ENCODE results near the gene HPS4. TPM values are rescaled to one million over a fixed set of nuclear protein-coding genes. Genes with fewer than 3 reads are reported as not detected.

Gene HPS4
- total RNA-seq, 1 donor: 28.1 TPM

DNA sequence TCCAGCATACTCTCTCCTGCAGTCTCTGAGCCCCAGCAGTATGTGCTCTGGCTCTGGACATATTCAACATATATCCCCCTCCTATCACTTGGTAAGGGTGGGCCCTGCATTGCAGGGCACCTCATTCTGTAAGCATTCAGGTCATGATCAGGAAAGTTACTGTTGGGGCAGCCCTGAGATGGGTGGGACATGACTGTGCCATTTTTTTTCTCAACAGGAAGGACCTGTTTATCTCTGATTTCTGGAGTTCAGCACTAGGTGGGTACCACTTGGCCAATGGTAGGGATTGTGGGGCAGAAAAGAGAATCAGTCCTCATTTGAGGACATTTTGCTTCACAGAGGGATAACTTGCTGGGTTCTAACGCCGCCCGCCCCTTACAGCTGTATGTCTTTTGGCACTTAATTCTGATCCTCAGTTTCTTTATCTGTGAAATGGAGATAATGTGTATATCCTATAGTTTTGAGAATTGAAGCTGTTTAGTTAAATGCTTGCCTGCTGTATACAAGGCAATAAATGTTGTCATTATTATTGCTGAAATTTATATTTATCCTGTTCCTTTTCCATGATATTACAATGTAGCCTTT is 2.3 kb upstream of the HPS4 start:
- DNase-seq (ENCODE audit: low read depth): no peak
- TF ChIP-seq, protein P1, sequence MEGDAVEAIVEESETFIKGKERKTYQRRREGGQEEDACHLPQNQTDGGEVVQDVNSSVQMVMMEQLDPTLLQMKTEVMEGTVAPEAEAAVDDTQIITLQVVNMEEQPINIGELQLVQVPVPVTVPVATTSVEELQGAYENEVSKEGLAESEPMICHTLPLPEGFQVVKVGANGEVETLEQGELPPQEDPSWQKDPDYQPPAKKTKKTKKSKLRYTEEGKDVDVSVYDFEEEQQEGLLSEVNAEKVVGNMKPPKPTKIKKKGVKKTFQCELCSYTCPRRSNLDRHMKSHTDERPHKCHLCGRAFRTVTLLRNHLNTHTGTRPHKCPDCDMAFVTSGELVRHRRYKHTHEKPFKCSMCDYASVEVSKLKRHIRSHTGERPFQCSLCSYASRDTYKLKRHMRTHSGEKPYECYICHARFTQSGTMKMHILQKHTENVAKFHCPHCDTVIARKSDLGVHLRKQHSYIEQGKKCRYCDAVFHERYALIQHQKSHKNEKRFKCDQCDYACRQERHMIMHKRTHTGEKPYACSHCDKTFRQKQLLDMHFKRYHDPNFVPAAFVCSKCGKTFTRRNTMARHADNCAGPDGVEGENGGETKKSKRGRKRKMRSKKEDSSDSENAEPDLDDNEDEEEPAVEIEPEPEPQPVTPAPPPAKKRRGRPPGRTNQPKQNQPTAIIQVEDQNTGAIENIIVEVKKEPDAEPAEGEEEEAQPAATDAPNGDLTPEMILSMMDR (IDR thresholded peaks at IDR 0.05; ENCODE audit: insufficient read depth, low read depth, low read length): no peak
- no peak overlapping the region for H3K4me3 ChIP-seq (ENCODE audit: low read depth, low read length)

DNA sequence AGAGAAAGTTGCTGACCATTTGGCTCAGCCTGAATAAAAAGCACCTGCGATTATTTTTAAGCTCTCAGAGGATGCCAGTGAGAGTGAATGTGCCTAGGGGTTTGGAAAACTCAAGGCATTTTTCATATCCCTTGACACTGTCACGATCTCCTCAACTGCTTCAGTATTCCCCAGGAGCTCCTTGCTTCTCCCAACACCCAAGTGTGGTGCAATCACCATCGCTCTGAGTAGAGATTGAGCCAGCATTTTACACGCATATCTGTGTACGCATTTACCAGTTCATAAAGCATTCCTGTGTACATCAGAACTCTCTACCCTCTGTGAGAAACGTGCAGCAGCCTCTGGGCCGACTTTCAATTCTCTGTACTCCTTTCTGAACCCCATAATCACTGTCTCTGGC is 1.4 kb upstream of the HPS4 start:
- H3K4me3 ChIP-seq (ENCODE audit: low read depth, low read length): no peak overlapping the region
- TF ChIP-seq, protein P1 (IDR thresholded peaks at IDR 0.05; ENCODE audit: insufficient read depth, low read depth, low read length): no peak
- peak; percentile 70 for DNase-seq (ENCODE audit: low read depth)

DNA sequence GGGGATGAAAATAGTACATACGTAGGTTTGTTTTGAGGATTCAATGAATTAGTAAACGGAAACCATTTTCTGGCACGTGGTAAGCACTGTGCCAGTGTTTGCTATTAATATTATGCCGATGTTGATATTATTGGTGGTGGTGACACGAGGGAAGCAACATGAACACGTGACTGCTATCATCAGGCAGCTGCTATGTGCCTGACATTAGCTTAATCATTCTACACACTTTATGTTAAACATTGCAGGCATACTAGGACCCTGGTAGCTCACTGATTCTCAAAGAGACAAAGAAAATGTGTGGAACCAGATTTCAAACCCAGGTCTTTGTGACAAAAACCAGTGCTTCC is 750 bp upstream of the HPS4 start:
- DNase-seq (ENCODE audit: low read depth): peak; percentile 18
- TF ChIP-seq, protein P1 (IDR thresholded peaks at IDR 0.05; ENCODE audit: insufficient read depth, low read depth, low read length): no peak
- peak overlapping the region; percentile 90 for H3K4me3 ChIP-seq (ENCODE audit: low read depth, low read length)

DNA sequence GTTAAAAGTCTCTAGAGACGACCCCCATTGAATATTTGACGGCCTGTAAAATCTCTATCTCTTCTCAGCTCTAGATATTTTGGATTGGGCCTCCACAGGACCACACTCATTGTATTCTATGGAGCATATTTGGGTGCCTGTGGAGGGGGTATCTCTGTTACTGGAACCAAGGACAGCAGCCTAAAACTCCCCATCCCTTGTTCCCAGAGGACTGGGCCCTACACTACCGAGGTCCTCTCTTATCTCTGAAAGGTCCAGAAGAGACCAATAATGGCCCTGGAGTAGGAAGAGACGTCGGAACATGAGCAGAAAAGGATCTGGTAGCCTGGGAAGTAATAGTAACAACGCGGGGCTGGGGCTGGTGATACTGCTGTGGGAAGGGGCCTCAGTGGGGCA is 542 bp downstream of the HPS4 start:
- TF ChIP-seq, protein P1 (IDR thresholded peaks at IDR 0.05; ENCODE audit: insufficient read depth, low read depth, low read length): no peak
- no peak for DNase-seq (ENCODE audit: low read depth)

DNA sequence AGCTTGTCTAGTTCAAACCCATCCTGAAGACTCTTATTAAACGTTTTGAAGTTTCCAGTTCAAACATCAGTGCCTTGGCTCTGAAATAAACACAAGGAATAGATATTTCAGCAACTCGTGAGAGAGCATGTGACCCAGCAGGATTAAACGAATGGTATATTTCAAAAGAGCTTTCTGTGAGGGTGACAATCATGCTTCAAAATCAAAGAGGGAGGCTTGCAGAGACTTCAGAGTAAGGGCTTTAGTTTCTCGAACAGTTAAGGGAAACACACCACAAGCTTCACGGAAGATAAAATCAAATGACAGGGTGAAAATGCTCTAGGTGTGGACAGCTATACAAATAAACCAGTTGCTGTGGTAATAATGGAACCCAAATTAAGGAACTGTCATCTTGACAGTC is 1.4 kb downstream of the HPS4 start:
- TF ChIP-seq, protein P1 (IDR thresholded peaks at IDR 0.05; ENCODE audit: insufficient read depth, low read depth, low read length): no peak
- H3K4me3 ChIP-seq (ENCODE audit: low read depth, low read length): no peak overlapping the region
- DNase-seq (ENCODE audit: low read depth): no peak

More for the DNA sequence above, 542 bp downstream of the HPS4 start:
- H3K4me3 ChIP-seq (ENCODE audit: low read depth, low read length): peak overlapping the region; percentile 90

DNA sequence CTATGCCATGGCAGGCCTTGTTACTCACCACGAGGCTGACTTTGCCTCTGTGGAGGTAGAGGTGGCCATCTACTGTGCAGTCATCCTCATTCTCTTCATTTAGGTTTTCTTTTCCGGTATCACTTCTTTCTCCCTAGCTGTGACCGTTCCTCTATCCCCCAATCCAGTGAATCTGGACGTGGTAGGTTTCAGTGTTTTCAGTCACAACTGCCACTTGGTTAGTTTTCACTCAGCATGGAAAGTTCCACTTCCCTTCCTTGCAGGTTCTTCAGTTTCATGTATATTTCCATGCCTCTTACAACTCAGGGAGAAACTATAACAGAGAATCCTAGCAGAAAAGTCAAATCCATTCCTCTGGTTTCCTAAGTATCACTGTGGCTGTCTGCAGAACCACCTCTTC is 1.9 kb downstream of the HPS4 start:
- H3K4me3 ChIP-seq (ENCODE audit: low read depth, low read length): no peak overlapping the region
- TF ChIP-seq, protein P1 (IDR thresholded peaks at IDR 0.05; ENCODE audit: insufficient read depth, low read depth, low read length): no peak
- no peak for DNase-seq (ENCODE audit: low read depth)

DNA sequence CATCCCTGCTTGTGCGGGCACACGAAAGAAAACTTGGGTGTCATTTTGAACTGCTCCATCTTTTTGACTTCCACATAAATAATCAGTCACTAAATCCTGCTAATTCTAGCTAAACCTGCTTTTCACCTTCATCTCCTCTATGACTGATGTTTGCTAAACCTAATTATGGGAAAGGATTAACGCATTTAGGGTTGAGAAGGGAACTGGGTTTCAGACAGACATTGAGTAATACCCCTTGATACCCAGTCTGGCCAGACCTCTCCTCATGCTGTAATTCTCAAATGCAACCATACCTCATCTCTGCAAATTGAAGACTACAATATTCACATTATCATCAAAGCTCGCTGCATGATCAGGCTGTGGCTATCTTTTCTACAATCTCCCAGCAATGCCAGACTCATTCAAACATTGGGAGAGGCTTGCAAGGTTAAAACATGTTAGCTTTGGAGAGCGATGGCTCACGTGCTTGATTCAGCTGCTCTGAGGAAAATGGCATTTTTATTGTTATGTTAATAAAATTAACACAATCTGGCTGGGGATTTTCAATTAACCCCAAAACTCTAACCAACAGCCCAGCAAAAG is 2.4 kb downstream of the HPS4 start:
- DNase-seq (ENCODE audit: low read depth): no peak
- H3K4me3 ChIP-seq (ENCODE audit: low read depth, low read length): no peak overlapping the region
- TF ChIP-seq, protein P1 (IDR thresholded peaks at IDR 0.05; ENCODE audit: insufficient read depth, low read depth, low read length): no peak

Measured in fibroblast of villous mesenchyme (primary cell).